ENCODE results near the gene FAM168A.

GRCh38 chr11:73359341-73359740, 238.6 kb downstream of the FAM168A start:
- TF ChIP-seq, protein P1, sequence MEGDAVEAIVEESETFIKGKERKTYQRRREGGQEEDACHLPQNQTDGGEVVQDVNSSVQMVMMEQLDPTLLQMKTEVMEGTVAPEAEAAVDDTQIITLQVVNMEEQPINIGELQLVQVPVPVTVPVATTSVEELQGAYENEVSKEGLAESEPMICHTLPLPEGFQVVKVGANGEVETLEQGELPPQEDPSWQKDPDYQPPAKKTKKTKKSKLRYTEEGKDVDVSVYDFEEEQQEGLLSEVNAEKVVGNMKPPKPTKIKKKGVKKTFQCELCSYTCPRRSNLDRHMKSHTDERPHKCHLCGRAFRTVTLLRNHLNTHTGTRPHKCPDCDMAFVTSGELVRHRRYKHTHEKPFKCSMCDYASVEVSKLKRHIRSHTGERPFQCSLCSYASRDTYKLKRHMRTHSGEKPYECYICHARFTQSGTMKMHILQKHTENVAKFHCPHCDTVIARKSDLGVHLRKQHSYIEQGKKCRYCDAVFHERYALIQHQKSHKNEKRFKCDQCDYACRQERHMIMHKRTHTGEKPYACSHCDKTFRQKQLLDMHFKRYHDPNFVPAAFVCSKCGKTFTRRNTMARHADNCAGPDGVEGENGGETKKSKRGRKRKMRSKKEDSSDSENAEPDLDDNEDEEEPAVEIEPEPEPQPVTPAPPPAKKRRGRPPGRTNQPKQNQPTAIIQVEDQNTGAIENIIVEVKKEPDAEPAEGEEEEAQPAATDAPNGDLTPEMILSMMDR (IDR thresholded peaks at IDR 0.05; ENCODE audit: low read depth, low read length), result no peak
- TF ChIP-seq EZH2phosphoT487 (IDR thresholded peaks at IDR 0.05; ENCODE audit: low read depth), result no peak

Measured in OCI-LY3 (cell line).